Adrenal gland (tissue), 5 donors: ENCODE measurements around the gene ADA.

Experiments used
- POLR2A ChIP-seq, 2 donors: fragments of 450-650 bp; IDR thresholded peaks; one replicate each; pipeline ENCODE4 v1.6.1; 2017; ENCODE audit warnings: antibody characterized with exemption in 2 of 2, mild to moderate bottlenecking in 2 of 2, moderate library complexity in 1 of 2
- TF ChIP-seq, protein P1 (sequence below), 6 experiments: fragments of 450-650 bp in 4 of 6; fragments of 200-600 bp in 2 of 6; sonication (generic) in 1 of 6; IDR thresholded peaks; 1 replicate in 5 of 6; 2 replicates in 1 of 6; pipeline versions ENCODE4 v1.5.1 to v1.8.0; 2016 to 2021; ENCODE audit warnings: antibody characterized with exemption in 6 of 6, mild to moderate bottlenecking in 2 of 6, moderate library complexity in 1 of 6
- donor health status: DM: no; HTN: no; CAD: no.

DNA sequence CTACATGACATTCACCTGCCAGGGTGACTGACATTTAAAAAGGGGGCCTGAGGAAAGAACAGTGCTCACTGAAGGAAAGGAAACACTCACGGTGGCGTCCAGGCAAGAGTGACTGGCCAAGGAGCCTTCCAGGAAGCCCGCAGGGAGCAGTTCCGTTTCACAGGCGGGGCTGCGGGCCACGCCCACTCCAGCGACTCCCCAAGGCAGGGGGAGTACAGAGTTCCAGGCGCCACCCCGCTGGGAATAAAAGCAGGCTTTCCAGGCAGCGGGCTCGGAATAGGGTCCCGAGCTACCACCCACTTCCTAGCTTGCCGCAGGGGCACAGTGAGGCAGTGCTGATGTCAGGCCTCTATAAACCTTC, 34.9 kb downstream of the ADA start:
- TF ChIP-seq, protein P1, sequence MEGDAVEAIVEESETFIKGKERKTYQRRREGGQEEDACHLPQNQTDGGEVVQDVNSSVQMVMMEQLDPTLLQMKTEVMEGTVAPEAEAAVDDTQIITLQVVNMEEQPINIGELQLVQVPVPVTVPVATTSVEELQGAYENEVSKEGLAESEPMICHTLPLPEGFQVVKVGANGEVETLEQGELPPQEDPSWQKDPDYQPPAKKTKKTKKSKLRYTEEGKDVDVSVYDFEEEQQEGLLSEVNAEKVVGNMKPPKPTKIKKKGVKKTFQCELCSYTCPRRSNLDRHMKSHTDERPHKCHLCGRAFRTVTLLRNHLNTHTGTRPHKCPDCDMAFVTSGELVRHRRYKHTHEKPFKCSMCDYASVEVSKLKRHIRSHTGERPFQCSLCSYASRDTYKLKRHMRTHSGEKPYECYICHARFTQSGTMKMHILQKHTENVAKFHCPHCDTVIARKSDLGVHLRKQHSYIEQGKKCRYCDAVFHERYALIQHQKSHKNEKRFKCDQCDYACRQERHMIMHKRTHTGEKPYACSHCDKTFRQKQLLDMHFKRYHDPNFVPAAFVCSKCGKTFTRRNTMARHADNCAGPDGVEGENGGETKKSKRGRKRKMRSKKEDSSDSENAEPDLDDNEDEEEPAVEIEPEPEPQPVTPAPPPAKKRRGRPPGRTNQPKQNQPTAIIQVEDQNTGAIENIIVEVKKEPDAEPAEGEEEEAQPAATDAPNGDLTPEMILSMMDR (IDR thresholded peaks at IDR 0.05), result no peak
- no peak for TF ChIP-seq POLR2A (IDR thresholded peaks at IDR 0.05)
